ENCODE results near the gene SEZ6L2. TPM values are rescaled to one million over a fixed set of nuclear protein-coding genes. Genes with fewer than 3 reads are reported as not detected.

The SEZ6L2 gene
- total RNA-seq, 4 donors from 2014 or later = 0.20 to 1.7 (median 0.56) TPM

- Histone ChIP-seq H3K27me3 (no peaks in the 10 kb centered on the region), H3K36me3 (peaks cover 0 to 33% of the 10 kb centered on the region in 2 donors), H3K4me1 (peaks cover 18 to 20% of the 10 kb centered on the region in 2 donors), H3K9me3 (no peaks in the 10 kb centered on the region), H3K4me3 (no peak overlapping the region), H3K27ac (no peak overlapping the region)
- intact Hi-C loops (cut with DNase I; ENCODE audit: low total_unique reads) = no loop called here
- in situ Hi-C loops (cut with MboI; ENCODE audit: low sequenced_read_pairs in 4 of 4) = no loop called here
- DNase-seq (no peak), ATAC-seq (no peak)
- no peak for TF ChIP-seq CTCF (IDR thresholded peaks at IDR 0.05 in 4 of 5, conservative IDR thresholded peaks at IDR 0.05 in 1 of 5)
- no peak for TF ChIP-seq POLR2A (IDR thresholded peaks at IDR 0.05)
Observed at GRCh38 chr16:29858974-29859373, 40.4 kb downstream of the SEZ6L2 start.

- in situ Hi-C loops (cut with MboI; ENCODE audit: low sequenced_read_pairs in 4 of 4) (no loop called here), intact Hi-C loops (cut with DNase I; ENCODE audit: low total_unique reads) (no loop called here)
- Histone ChIP-seq H3K27me3 (no peaks in the 10 kb centered on the region), H3K9me3 (no peaks in the 10 kb centered on the region), H3K27ac (no peak overlapping the region), H3K4me1 (peaks cover 14 to 16% of the 10 kb centered on the region in 2 donors), H3K4me3 (no peak overlapping the region), H3K36me3 (peaks cover 0 to 33% of the 10 kb centered on the region in 2 donors)
- no peak for DNase-seq
- no peak for TF ChIP-seq POLR2A (IDR thresholded peaks at IDR 0.05)
- no peak for TF ChIP-seq CTCF (IDR thresholded peaks at IDR 0.05 in 4 of 5, conservative IDR thresholded peaks at IDR 0.05 in 1 of 5)
- no peak for ATAC-seq
Observed at GRCh38 chr16:29858149-29858849, 41.1 kb downstream of the SEZ6L2 start.

- in situ Hi-C loops (cut with MboI; ENCODE audit: low sequenced_read_pairs in 4 of 4) = no loop called here
- H3K9me3 ChIP-seq = no peaks in the 10 kb centered on the region
- TF ChIP-seq CTCF (IDR thresholded peaks at IDR 0.05 in 4 of 5, conservative IDR thresholded peaks at IDR 0.05 in 1 of 5) (no peak), POLR2A (IDR thresholded peaks at IDR 0.05) (no peak)
- H3K4me1 ChIP-seq = peaks cover 11 to 14% of the 10 kb centered on the region in 2 donors
- intact Hi-C loops (cut with DNase I; ENCODE audit: low total_unique reads) = no loop called here
- H3K27ac ChIP-seq = no peak overlapping the region
- no peaks in the 10 kb centered on the region for H3K27me3 ChIP-seq
- ATAC-seq (peak; percentile 22 to 38), DNase-seq (no peak)
- no peak overlapping the region for H3K4me3 ChIP-seq
- peaks cover 0 to 33% of the 10 kb centered on the region in 2 donors for H3K36me3 ChIP-seq
Observed at GRCh38 chr16:29857133-29857760, 42.1 kb downstream of the SEZ6L2 start.

GRCh38 chr16:29854520-29855100 is 44.7 kb downstream of the SEZ6L2 start:
- no peak overlapping the region for H3K4me3 ChIP-seq
- H3K9me3 ChIP-seq = no peaks in the 10 kb centered on the region
- H3K36me3 ChIP-seq = peaks cover 0 to 15% of the 10 kb centered on the region in 2 donors
- intact Hi-C loops (cut with DNase I; ENCODE audit: low total_unique reads) = no loop called here
- no peaks in the 10 kb centered on the region for H3K4me1 ChIP-seq
- no peak for ATAC-seq
- in situ Hi-C loops (cut with MboI; ENCODE audit: low sequenced_read_pairs in 4 of 4) = no loop called here
- DNase-seq = no peak
- no peaks in the 10 kb centered on the region for H3K27me3 ChIP-seq
- no peak overlapping the region for H3K27ac ChIP-seq
- TF ChIP-seq POLR2A (IDR thresholded peaks at IDR 0.05) (no peak), CTCF (IDR thresholded peaks at IDR 0.05 in 4 of 5, conservative IDR thresholded peaks at IDR 0.05 in 1 of 5) (no peak)

All from gastrocnemius medialis (tissue), 4 donors.